ENCODE data around the gene LCN9.

LCN9 gene

DNA sequence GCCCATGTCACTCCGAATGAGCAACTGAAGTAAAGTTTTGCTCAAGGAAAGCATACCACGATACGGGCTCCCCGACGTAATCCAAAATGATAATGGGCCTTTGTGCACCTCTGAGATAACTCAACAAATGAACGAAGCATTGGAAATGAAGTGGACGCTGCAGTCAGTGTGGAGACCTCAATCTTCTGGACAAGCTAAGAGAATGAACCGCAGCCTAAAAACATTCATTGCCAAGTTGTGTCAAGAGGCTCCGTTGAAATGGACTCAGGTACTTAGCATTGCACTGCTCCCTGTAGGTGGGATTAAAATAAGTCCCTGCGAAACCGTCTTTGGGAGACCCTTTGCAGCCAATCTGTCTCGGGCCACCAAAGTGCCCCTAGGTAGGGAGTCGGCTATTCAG, 3.9 kb upstream of the LCN9 start:
- TF ChIP-seq, protein P1, sequence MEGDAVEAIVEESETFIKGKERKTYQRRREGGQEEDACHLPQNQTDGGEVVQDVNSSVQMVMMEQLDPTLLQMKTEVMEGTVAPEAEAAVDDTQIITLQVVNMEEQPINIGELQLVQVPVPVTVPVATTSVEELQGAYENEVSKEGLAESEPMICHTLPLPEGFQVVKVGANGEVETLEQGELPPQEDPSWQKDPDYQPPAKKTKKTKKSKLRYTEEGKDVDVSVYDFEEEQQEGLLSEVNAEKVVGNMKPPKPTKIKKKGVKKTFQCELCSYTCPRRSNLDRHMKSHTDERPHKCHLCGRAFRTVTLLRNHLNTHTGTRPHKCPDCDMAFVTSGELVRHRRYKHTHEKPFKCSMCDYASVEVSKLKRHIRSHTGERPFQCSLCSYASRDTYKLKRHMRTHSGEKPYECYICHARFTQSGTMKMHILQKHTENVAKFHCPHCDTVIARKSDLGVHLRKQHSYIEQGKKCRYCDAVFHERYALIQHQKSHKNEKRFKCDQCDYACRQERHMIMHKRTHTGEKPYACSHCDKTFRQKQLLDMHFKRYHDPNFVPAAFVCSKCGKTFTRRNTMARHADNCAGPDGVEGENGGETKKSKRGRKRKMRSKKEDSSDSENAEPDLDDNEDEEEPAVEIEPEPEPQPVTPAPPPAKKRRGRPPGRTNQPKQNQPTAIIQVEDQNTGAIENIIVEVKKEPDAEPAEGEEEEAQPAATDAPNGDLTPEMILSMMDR (IDR thresholded peaks at IDR 0.05; ENCODE audit: control extremely low read depth, extremely low read depth, low read depth, missing control alignments) = no peak
- no peak for DNase-seq (ENCODE audit: extremely low spot score)
- POLR2A ChIA-PET = no interaction called here
- CTCF ChIA-PET = no interaction called here

DNA sequence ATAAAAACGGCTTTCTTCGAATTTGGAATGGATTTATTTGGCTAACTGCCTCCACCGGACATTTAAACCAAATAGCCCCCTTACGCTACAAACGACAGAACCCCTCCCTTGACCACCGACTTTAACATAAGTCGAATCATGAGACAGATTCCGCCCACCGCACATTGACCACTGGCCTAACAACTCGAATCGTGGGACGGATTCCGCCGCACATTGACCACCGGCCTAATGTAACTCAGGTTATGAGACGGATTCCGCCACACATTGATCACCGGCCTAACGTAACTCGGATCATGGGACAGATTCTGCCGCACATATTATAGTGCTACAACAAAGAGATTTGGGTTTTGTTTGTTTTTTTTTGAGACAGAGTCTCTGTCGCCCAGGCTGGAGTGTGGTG, 2.7 kb upstream of the LCN9 start:
- POLR2A ChIA-PET = no interaction called here
- TF ChIP-seq, protein P1 (IDR thresholded peaks at IDR 0.05; ENCODE audit: control extremely low read depth, extremely low read depth, low read depth, missing control alignments) = no peak
- CTCF ChIA-PET = no interaction called here
- DNase-seq (ENCODE audit: extremely low spot score) = no peak

DNA sequence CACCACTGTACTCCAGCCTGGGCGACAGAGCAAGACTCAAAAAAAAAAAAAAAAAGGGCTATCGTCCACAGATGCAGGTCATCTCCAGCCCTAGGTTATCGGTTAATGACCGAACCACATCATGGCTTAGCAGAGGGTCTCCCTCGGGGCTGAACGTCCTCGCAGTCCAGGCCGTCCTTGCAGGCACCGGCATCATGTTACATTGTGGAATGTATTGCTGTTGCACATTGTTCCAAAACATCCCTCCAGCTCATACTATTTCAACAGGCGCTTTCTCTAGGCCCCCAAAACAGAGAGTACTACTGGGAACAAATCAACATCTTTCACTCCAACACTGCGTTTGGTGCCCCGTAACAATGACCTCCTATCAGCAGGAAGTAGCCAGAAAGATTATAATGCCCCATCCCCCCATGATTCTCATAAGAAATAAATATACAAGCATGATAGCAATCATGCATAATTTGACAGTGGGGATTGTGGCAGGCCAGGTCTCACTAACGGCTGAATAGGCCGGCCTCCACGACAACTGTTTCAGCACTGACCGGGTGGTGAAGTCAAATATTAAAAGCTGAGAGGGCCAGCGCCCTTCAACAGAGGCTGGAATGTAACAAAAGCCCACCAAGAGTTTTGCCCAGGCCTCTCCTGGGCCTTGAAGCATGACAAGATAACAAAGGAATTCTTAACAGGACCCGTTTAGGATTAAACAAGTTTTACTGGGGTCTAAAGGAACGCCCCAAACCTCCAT, 1.1 kb upstream of the LCN9 start:
- POLR2A ChIA-PET = no interaction called here
- TF ChIP-seq, protein P1 (IDR thresholded peaks at IDR 0.05; ENCODE audit: control extremely low read depth, extremely low read depth, low read depth, missing control alignments) = no peak
- DNase-seq (ENCODE audit: extremely low spot score) = no peak
- CTCF ChIA-PET = no interaction called here

DNA sequence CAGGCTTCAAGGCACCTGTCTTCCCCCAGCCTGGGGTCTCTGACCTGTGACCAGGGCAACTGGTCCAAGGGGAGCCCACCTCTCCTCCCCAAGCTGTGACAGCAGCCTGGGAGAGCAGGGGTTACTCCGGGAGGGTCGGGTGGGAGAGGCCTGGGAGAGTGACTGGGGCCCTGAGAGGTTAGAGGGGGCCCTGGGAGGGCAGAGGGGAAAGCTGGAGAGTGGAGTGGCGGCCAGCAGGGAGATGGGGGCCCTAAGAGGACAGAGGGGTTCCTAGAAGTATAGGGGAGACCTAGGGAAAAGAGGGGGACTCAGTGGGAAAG, 302 bp downstream of the LCN9 start:
- peak; percentile 15 for DNase-seq (ENCODE audit: extremely low spot score)
- TF ChIP-seq, protein P1 (IDR thresholded peaks at IDR 0.05; ENCODE audit: control extremely low read depth, extremely low read depth, low read depth, missing control alignments) = no peak
- CTCF ChIA-PET = no interaction called here
- POLR2A ChIA-PET = no interaction called here

DNA sequence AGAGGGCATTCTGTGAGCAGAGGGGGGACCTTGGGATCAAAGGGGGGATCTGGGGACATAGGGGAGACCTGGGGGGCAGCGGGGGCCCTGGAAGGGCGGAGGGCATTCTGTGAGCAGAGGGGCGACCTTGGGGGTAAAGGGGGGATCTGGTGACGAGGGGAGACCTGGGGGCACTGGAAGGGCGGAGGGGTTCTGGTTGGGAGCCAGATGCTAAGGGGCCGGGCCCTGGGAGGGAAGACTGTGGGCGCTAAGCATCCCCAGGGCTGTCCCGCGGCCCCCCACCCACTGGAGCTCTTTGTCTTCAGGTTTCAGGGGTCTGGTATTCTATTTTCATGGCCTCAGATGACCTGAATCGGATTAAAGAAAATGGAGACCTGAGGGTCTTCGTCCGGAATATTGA, 748 bp downstream of the LCN9 start:
- CTCF ChIA-PET = no interaction called here
- no peak for DNase-seq (ENCODE audit: extremely low spot score)
- TF ChIP-seq, protein P1 (IDR thresholded peaks at IDR 0.05; ENCODE audit: control extremely low read depth, extremely low read depth, low read depth, missing control alignments) = no peak
- POLR2A ChIA-PET = no interaction called here

DNA sequence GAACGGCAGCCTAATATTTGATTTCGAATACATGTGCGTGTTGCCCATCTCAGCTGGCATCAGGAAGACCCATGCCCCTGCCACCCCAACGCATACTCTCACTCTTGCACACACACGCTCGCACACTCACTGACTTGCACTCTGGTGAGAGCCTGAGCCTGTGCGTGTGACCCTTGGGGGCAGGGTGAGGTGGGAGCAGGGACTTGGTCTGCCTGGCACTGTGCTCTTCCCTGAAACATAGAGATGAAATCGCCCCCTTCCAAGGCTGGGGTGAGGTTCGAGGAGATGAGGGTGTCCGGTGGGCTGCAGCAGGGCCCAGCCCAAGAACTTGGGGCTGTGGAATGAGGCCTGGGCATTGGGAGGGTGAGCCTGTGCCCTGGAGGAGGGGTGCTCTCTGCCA, 1.2 kb downstream of the LCN9 start:
- CTCF ChIA-PET = no interaction called here
- POLR2A ChIA-PET = no interaction called here
- TF ChIP-seq, protein P1 (IDR thresholded peaks at IDR 0.05; ENCODE audit: control extremely low read depth, extremely low read depth, low read depth, missing control alignments) = no peak
- DNase-seq (ENCODE audit: extremely low spot score) = peak; percentile 12
